ENCODE data around the gene CCDC51. TPM values are rescaled to one million over a fixed set of nuclear protein-coding genes. Genes with fewer than 3 reads are reported as not detected.
A peak's percentile ranks its signal among the peaks of the same experiment; 100 is the strongest.
"Not testable (repeated sequence)": the region's sequence is repeated elsewhere in the genome, so short reads cannot be mapped to it uniquely, and the experiment has no call there.

Gene CCDC51
- polyA plus RNA-seq, 1 donor (not counting 4 experiments of a cell fraction or from before 2014, with no cell fraction given) = 27.9 TPM

DNA sequence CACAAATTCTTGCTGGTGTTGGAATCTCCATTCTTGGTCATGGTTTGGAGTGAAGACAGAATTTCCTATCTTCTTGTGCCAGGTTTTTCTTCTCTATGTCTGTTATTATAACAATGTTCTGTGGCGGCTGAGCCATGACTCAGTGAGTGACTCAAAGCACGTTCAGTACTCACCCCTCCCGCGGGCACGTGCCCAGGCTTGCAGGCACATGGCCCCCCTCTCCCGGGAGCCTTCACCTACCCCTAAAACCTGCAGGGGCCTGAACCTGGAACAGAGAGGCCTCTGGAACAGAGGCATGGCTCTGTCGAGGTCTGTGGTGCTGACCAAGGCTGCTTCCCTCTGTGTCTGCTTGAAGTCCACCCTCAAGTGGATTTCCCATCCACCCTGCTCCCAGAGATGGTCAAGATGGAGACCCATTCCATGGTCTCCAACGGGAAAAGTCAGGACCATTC is 37.6 kb downstream of the CCDC51 start:
- H4K20me1 ChIP-seq (ENCODE audit: control insufficient read depth, extremely low read depth, insufficient read depth, low read length) = no peaks in the 10 kb centered on the region
- dilution Hi-C loops (cut with MboI; ENCODE audit: extremely low pct_ligation_motif_present, low sequenced_read_pairs) = no loop called here
- H3K4me2 ChIP-seq (ENCODE audit: control insufficient read depth, extremely low read depth, insufficient read depth, low read depth, low read length) = peak overlapping the region; percentile 78
- peak overlapping the region; percentile 79 for H3K27ac ChIP-seq (ENCODE audit: control insufficient read depth, insufficient read depth, low read length)
- FAIRE-seq (peak; percentile 92), DNase-seq (ENCODE audit: low read depth, low spot score) (peak; percentile 86)
- H3K79me2 ChIP-seq (ENCODE audit: control insufficient read depth, insufficient read depth, low read length) = no peaks in the 10 kb centered on the region
- H3K27me3 ChIP-seq (ENCODE audit: control insufficient read depth, extremely low read depth, insufficient read depth, low read length) = no peaks in the 10 kb centered on the region
- TF ChIP-seq EZH2 (IDR thresholded peaks at IDR 0.05; ENCODE audit: low read length) = no peak
- TF ChIP-seq, protein P1, sequence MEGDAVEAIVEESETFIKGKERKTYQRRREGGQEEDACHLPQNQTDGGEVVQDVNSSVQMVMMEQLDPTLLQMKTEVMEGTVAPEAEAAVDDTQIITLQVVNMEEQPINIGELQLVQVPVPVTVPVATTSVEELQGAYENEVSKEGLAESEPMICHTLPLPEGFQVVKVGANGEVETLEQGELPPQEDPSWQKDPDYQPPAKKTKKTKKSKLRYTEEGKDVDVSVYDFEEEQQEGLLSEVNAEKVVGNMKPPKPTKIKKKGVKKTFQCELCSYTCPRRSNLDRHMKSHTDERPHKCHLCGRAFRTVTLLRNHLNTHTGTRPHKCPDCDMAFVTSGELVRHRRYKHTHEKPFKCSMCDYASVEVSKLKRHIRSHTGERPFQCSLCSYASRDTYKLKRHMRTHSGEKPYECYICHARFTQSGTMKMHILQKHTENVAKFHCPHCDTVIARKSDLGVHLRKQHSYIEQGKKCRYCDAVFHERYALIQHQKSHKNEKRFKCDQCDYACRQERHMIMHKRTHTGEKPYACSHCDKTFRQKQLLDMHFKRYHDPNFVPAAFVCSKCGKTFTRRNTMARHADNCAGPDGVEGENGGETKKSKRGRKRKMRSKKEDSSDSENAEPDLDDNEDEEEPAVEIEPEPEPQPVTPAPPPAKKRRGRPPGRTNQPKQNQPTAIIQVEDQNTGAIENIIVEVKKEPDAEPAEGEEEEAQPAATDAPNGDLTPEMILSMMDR (optimal IDR thresholded peaks at IDR 0.05 in 1 of 3, IDR thresholded peaks at IDR 0.05 in 1 of 3, conservative IDR thresholded peaks at IDR 0.05 in 1 of 3; ENCODE audit: extremely low read depth in 1 of 3, insufficient read depth in 2 of 3, low read length in 3 of 3) = no peak
- H2AFZ ChIP-seq (ENCODE audit: control insufficient read depth, low read length) = no peak overlapping the region
- no peaks in the 10 kb centered on the region for H3K9me3 ChIP-seq (ENCODE audit: control insufficient read depth, low read depth, low read length)
- peak overlapping the region in 1 of 3 experiments; percentile 32 for H3K4me3 ChIP-seq (ENCODE audit: control insufficient read depth in 2 of 3, extremely low read depth in 1 of 3, insufficient read depth in 2 of 3, low read depth in 1 of 3, low read length in 3 of 3)
- peak overlapping the region; percentile 39 for H3K9ac ChIP-seq (ENCODE audit: control insufficient read depth, extremely low read depth, insufficient read depth, low read length)
- H3K36me3 ChIP-seq (ENCODE audit: control insufficient read depth in 2 of 2, extremely low read depth in 1 of 2, insufficient read depth in 2 of 2, low read length in 2 of 2) = peaks cover 33 to 47% of the 10 kb centered on the region in 2 experiments
- H3K4me1 ChIP-seq (ENCODE audit: control insufficient read depth, extremely low read depth, insufficient read depth, low read length) = peaks cover 23% of the 10 kb centered on the region
- no peaks in the 10 kb centered on the region for H3K9me1 ChIP-seq (ENCODE audit: control insufficient read depth, extremely low read depth, insufficient read depth, low read length)

DNA sequence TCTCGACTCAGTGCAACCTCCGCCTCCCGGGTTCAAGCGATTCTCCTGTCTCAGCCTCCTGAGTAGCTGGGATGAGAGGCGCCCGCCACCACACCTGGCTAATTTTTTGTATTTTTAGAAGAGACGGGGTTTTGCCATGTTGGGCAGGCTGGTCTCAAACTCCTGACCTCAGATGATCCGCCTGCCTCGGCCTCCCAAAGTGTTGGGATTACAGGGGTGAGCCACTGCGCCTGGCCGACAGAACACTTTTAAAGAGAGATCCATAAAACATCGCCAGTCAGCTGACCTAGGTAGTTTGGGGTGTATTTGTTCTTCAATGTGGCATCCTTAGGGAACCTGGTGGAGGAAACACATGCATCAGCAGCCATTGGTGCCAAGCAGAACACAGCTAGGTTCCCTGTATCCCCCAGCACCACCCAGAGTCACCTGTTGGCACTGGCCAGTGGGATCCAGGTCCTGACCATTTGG is 38.5 kb downstream of the CCDC51 start:
- peak overlapping the region; percentile 79 for H3K27ac ChIP-seq (ENCODE audit: control insufficient read depth, insufficient read depth, low read length)
- H3K27me3 ChIP-seq (ENCODE audit: control insufficient read depth, extremely low read depth, insufficient read depth, low read length); H3K9me1 ChIP-seq (ENCODE audit: control insufficient read depth, extremely low read depth, insufficient read depth, low read length); dilution Hi-C loops (cut with MboI; ENCODE audit: extremely low pct_ligation_motif_present, low sequenced_read_pairs); H3K9me3 ChIP-seq (ENCODE audit: control insufficient read depth, low read depth, low read length); DNase-seq (ENCODE audit: low read depth, low spot score); H3K79me2 ChIP-seq (ENCODE audit: control insufficient read depth, insufficient read depth, low read length); H4K20me1 ChIP-seq (ENCODE audit: control insufficient read depth, extremely low read depth, insufficient read depth, low read length); H2AFZ ChIP-seq (ENCODE audit: control insufficient read depth, low read length): not testable (repeated sequence)
- peak overlapping the region; percentile 39 for H3K9ac ChIP-seq (ENCODE audit: control insufficient read depth, extremely low read depth, insufficient read depth, low read length)
- peaks cover 23% of the 10 kb centered on the region for H3K4me1 ChIP-seq (ENCODE audit: control insufficient read depth, extremely low read depth, insufficient read depth, low read length)
- peaks cover 26 to 39% of the 10 kb centered on the region in 2 experiments for H3K36me3 ChIP-seq (ENCODE audit: control insufficient read depth in 2 of 2, extremely low read depth in 1 of 2, insufficient read depth in 2 of 2, low read length in 2 of 2)
- peak overlapping the region in 1 of 3 experiments; percentile 32 for H3K4me3 ChIP-seq (ENCODE audit: control insufficient read depth in 2 of 3, extremely low read depth in 1 of 3, insufficient read depth in 2 of 3, low read depth in 1 of 3, low read length in 3 of 3)
- H3K4me2 ChIP-seq (ENCODE audit: control insufficient read depth, extremely low read depth, insufficient read depth, low read depth, low read length) = peak overlapping the region; percentile 78
- peak; percentile 29 for FAIRE-seq

Data from keratinocyte (primary cell).